ENCODE data around the gene FOXL2. TPM values are rescaled to one million over a fixed set of nuclear protein-coding genes. Genes with fewer than 3 reads are reported as not detected.

The FOXL2 gene
- total RNA-seq, result not detected in 2 replicates

DNA sequence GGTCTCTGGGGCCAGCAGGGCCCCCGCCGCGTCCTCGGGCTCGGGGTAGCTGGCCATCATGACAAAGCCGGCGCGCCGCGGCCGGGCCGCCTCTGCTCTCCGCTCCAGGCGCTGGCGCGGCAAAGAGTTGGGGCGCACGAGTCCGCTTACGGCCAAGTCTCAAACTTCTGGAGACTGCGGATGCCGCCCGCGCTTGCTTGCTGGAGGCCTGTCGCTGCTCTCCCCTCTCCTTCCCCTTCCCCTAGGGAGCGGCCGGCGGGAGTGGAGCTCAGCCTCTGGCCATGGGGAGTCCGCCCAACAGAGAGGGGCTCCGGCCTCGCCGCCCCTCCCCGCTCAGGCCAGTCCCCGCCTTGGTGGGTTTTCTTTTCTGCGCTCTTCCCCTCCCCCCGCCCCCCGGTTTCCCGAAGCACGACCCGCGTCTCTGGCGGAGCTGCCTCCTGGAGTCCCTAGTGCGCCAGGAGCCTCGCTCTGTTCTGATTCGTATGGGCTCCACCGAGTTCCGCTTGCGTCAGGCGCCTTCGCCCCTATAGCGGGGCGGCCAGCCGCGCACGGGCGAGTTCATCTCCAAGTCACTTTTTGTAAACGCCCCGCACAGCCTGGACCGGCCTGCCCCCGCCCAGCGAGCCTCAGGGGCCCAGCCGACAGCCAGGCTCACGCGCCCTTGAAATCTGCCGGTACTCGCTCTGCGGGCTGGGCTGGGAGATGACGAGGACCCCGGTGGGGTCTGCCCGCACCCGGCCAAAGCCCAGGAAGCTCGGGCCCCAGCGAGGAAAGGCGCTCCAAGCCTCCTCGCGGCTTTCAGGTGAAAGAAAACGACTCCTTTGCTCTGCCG is at the start of gene FOXL2, which contains the start of gene FOXL2NB:
TSS of gene FOXL2 (minus strand) at position 475 of the 832 bp plus-strand sequence. CDS start at position 60, 415 bp downstream.
TSS of gene FOXL2NB (plus strand) at position 555 of the 832 bp plus-strand sequence. CDS start at position 703, 148 bp downstream.

Other genes with a start within 250 kb of the FOXL2 start
- gene PIK3CB, start 112.2 kb downstream of the FOXL2 start, total RNA-seq, result 13.6 and 16.1 TPM in 2 replicates
- gene FOXL2NB, start 80 bp upstream of the FOXL2 start, total RNA-seq, result not detected in 2 replicates
- not detected in 2 replicates for gene PRR23A, start 59.1 kb upstream of the FOXL2 start, total RNA-seq
- not detected in 2 replicates for gene PRR23B, start 73.8 kb upstream of the FOXL2 start, total RNA-seq
- not detected in 2 replicates for gene PRR23C, start 97.8 kb upstream of the FOXL2 start, total RNA-seq